GM21619 (cell line): ENCODE data around the gene APLP2.

Experiments used
- ATAC-seq: cut with Tn5 transposase; IDR thresholded peaks from one replicate; pipeline ENCODE4 v1.9.1; 2021; ENCODE audit not compliant: unreplicated experiment

Gene APLP2

DNA sequence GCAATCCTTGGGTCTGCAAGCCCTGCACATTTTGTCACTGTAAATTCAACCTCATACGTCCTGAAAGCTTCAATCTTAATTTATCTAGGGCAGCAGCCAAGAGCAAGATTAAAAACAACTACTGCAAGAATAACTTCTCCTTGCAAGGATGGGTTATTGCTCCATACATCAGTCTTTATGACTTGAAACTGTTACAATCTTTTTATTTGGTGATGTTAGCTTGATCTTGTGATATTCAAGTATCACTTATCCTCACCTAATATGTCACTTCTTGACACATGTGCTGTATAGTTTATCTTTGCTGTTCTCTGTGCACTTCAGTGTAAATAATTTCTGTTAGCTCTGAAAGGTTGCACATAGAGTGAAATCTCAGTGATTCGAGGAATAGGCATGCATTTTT is 14.7 kb upstream of the APLP2 start:
- ATAC-seq, result no peak

DNA sequence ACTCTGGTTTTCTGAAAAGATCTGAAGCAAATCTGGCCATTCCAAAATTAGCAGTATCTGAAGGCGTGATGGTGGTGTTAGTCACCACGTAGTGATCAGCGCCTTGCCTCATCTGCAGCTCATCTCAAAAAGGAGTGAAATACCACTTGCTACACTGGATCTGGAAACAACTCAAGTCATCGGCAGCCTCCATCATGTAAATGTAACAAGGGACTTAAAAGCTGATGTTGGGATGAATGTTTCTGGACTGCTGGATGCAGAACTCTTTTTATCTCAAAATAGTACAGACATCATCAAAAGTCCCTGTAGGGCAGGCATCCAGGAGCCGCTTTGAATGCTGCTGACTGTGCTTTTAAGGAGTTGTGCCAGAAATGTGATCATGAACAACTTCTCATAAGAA is 14.1 kb upstream of the APLP2 start:
- ATAC-seq, result no peak

DNA sequence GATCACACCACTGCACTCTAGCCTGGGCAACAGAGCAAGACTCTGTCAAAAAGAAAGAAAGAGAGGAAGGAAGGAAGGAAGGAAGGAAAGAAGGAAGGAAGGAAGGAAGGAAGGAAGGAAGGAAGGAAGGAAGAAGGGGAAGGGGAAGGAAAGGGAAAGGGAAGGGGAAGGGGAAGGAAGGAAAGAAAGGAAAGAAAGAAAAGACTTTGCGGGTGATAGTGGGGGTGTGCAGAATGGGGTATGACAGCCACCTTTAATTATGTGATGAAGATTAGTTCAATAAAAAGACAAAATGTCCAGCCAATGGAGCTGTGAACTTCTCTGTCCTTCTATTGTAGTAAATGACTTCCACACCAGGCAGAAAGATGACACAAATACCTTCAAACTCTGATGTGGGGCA is 8.7 kb upstream of the APLP2 start:
- ATAC-seq, result no peak

DNA sequence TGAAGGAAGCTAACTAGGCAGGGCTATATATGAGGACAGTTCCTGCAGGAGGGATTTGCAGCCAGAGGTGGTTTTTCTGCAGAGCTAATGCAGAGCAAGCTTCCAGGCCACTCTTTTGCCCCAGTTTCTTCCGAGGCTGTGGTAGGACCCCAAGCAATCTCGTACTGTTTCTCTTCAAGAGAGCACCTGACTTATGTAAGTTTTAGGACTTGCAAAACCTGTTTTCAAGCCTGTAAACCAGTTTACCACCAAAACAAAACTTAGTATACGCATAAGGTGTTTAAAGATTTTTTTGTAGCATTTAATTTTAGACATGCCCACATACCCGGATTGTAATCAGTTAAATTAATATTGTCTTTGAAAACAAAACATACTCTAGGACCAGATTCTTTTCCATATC is 7.7 kb upstream of the APLP2 start:
- no peak for ATAC-seq

DNA sequence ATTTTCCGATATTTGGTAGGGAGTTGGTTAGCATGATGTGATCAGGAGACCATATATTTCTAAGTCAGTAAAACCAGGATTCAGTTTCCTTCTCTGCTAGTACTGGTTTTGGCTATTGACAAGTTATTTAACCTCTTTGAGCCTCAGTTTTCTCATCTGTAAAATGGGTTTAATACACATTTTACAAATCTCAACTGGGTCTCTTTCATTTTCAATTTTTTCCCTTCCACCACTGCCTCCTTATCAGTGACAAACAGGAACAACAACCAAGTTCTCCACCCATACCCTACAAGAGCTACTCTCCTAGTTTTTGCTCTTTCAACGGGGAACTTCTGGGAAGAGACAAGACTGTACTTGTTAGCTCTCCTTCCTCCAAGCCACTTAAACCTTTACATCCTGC is 6.2 kb upstream of the APLP2 start:
- ATAC-seq, result no peak

DNA sequence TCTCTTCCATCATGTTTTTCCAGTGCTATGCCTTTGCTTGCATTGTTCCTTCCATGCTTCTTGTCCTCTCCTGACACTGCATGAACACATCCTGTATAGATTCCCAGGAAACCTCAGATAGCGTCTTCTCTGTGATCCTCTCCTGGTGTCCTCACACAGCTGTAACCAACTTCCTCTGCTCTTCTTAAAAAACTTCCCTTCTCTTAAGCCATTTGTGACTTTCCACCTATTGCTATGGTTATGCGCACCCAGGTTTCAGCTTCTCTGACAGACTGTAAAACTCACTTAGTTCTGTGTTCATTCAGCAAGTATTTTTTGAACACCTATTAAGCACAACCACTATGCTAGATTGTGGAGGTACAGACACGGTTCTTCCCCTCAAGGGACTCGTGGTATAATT is 5.1 kb upstream of the APLP2 start:
- ATAC-seq, result no peak

DNA sequence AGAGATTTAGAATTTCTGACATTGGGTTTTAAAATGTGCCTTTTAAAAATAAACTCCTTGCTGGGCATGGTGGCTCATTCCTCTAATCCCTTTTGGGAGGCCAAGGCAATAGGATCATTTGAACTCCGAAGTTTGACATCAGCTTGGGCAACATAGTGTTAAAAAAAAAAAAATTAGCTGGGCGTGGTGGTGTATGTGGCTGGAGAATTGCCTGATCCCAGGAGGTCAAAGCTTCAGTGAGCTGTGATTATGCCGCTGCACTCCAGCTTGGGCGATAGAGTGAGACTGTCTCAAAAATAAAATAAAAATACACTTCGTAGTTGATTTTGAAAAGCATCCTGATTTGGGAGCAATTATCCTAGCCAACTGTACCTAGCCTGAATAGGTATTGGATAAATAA is 3.4 kb upstream of the APLP2 start:
- ATAC-seq, result no peak

DNA sequence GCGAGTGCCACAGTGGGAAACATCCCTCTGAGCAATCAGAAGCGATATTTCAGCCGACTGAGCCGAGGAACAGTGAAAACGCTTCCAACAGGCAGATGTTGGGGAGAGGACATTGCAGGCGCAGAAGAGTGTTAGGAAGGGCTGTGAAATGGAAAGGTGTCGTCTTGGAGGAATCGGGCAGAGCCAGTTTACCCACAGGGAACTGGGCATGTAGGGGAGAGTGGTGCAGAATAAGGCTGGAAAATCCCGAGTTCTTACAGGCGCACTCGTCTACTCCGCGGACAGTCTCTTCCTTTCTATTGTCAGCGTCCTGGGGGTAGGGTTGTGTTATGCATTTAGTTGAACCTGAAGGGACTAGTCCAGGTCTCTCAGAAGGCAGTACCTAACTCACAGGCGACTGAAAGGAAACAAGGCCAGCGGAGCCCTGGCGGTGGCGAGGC is 1.1 kb upstream of the APLP2 start:
- no peak for ATAC-seq

DNA sequence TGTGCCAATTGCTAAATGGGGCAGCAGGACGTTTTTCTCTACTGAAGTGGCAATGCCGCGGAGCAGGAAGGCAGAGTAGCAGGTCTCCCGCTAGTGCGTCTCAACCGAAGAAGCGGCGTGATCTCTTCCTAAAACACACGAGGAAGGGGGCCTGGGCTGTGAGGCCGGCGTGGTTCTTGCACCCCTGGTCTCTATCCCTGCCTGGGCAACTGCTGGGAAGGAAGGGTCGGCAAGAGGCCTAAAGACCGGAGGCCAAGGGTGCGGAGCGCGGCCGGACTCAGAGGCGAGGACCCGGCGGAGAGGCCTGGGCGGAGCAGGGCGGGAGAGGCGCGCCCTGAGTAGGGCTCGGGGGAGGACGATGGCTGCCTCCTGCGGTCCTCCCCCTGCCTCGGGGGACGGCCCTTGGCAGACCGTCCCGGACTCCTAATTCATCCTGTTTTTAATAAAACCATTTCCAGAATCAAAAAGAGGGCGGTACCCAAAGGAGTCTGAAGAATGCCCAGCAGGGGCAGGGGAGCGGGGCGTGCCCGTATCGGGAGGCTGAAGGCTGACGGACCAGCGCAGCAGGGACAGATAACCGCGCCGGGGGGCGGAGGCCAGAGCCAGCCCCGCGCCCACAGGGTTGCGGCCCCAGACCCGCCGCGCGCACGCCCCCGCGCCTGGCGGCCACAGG is 572 bp upstream of the APLP2 start:
- peak; percentile 43 for ATAC-seq

DNA sequence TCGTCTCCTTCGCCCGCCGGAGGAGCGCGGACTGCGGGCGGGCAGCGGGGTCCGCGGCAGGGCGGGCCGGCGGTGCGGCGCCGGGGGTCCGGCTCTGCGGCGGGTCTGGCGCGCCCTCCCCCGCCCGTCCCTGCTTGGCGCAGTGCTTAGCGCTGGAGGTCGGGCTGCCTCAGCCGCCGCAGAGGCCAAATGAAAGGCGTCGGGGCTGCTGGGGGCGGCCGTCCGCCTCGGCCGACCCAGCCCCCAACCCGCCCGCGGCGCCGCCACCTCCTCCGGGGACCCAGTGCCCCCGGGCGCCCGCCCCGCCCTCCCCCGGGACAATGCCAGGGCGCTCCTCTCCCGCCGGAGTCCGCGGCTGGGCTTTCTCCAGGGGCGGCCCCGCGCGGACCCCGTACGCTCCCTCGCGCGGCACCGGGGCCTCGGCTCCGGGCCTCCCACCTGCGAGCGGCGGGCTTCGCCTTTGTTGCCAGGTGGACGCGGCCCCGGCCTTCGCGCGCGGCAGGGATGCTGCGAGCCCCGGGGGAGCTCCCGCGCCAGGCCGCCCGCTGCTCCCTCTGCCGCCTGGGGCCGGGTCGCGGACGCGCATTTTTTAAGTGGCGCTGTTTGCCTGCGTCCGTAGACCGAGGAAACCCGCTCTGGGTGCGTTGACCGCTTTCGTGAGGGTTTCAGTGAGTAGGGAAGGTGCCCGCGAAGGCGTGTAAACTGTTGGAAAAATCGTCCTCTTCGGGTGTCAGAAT is 583 bp downstream of the APLP2 start:
- ATAC-seq, result peak; percentile 24

DNA sequence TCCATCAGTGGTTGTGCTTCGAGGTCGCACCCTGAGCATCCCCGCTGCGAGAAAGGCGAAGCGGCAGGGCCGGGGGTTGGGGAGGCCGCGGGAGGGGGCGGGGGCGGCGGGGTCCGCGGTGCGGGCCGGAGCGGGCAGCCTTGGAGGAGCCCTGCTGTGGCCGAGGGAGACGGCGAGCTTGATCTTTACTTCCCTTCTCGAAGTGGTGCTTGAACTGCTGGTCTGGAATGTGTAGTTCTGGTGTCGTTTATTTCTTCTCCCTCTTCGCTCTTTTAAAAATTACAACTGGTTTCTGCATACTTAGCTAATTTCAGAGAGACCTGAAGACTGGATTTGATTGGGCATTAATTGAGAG is 1.1 kb downstream of the APLP2 start:
- no peak for ATAC-seq

DNA sequence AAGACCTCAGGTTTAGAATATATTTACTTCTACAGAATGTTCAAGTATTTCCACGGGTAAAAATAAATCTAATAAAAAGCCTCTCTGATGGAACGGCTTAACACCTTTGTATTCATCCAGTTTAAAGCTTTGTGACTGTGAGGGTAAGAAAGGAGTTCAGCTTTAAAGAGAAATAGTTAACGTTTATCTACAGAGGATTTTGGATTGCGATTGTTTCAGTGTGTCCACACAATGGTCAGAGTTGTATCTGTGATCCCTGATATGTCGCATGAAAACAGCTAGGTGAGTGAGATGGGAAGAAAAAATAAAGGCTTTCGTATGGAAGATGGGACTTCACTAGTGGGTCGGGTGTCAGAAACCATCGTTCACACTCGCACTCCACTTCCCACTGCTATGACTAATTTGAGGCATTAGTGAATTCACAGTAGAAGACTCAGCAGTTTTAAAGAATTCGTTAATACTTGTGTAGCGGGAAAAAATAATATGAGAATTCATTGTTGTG is 1.6 kb downstream of the APLP2 start:
- ATAC-seq, result no peak

DNA sequence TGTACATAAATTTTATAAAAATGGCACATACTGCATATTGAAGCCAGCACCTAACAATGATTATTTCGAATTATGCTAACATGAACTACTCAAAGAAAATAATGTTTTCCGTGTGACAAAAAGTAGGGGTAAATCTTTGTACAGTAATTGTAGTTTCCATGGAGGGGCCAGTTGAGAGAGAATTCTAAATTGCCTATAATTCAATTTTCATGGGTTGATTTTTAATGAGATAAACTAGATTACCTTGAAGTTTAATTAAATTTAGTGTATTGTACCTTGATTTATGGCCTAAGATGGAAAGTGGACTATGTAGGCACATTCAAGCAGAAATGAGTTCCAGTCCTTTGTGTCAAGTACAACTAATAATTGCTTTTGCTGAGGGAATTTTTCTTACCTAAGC is 5.0 kb downstream of the APLP2 start:
- no peak for ATAC-seq

DNA sequence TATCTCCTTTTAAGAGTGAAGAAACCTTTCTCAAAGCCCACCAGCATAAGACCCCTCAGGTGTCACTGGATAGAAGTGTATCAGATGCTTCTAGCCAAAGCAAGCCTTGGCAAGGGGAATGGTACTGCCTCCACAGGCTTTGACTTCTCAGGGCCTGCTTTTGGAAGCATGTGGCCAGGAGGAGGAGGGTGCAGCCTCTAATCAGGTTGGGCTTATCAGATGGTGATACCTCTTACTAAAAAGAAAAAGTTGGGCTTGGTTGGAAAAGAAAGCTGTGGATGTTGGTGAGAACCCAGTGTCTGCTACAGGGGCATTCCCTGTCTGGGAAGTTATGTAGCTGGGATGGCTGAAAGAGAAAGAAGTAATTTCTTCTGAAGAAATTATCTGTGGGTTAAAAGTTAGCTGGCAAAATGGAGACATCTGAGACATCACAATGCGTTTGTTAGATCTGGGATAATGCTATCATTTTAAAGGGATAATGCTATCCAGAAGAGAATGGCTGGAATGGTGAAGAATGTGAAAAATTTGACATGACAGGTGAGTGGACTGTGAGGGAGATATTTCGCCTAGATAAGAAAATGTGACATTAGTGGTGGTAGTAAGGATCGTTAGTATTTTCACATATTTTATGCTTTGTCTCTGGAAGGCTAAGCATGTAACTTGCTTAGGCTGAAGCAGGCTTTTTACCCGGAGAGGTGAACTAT is 7.2 kb downstream of the APLP2 start:
- ATAC-seq, result no peak

DNA sequence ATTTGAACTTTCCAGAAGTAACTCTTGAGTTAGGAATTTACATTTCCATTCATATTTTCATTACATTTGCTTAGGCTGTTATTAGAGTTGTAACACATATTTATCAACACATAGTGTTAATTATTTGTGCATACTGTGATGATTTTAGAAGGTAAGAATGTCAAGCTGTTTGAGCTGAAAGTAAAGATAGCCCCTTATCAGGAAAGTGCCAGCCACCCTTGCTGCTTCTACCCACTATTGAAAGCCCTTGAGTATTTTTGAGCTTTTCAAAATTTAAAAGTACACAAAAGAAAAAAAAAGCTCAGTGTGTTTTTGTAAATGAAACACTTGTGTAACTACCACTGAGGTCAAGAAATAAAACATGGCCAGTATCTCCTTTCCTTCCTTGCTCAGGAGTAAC is 8.0 kb downstream of the APLP2 start:
- ATAC-seq, result no peak

DNA sequence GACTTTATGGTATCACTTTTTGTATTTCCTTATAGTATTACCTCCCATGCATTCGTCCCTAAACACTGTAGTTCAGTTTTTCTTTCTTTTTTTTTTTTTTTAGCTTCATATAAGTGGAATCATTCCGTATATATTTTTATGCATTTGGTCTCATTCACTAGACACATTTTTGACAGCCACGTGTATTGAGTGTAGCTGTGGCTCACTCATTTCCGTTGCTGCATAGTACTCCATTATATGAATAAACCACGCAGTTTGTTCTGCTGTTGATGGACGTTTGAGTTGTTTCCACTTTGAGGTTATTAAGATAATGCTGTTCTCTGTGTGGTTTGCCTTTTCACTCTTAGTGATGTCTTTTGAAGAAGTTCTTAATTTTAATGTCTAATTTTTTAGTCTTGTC is 8.4 kb downstream of the APLP2 start:
- ATAC-seq, result no peak

DNA sequence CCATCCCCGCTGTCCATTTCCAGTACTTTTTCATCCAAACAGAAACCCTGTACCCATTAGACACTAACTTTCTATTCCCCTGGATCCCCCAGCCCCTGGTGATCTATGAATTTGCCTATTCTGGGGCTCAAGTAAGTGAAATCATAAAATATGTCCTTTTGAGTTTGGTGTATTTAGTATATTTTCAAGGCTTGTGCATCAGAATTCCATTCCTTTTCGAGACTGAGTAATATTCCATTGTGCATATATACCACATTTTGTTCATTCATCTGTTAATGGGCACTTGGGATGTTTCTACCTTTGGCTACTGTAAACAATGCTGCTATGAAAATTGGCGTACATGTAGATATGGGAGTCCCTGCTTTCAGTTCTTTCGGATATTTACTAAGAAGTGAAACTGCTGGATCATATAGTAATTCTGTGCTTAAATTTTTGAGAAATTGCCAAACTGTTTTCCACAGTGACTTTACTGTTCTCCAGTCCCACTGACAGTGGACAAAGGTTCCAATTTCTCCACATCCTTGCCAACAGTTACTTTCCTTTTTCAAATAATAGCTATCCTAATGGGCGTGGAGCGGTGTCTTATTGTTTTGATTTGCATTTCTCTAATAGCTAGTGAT is 16.1 kb downstream of the APLP2 start:
- no peak for ATAC-seq

DNA sequence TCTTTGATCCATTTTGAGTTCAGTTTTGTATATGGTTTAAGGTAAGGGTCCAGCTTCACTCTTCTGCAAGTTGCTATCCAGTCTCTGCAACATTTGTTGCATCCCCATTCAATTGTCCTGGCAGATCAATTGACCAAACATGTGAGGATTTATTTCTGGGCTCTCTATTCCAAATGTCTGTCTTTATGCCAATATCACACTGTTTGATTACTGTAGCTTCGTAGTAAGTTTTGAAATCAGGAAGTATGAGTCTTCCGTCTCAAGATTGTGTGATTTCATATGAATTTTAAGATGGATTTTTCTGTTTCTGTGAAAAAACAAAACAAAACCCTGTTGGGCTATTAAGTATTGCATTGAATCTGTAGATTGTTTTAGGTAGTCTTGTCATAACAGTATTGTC is 17.0 kb downstream of the APLP2 start:
- no peak for ATAC-seq

DNA sequence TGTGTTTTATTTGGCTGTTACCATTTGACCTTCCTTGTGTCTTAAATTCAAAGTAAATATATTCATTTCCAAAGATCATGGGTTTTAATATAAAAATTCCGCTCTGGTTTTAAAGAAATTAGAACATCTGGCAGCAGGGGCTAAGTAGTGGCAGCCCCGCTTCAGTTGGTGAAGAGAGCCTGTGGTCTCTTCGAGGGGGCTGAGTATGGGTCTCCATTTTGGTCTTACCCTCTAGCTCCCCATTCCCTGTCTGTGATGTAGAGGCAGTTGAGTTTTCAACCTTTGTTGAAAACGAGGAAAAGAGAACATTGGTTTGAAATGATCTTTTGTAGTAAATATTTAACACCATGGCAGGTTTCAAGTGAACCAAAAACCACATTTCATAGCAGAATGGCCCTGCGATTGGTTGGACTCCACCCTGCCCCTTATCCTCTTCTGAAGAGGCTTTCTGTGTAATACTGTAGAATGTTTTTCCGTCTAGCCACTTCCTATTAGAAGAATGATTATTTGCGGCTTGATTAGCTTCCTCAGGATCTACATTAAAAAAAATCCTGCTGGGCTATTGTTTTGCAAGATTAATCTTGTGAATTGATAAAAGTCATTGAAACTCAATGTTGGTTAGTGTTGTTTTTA is 17.7 kb downstream of the APLP2 start:
- peak; percentile 94 for ATAC-seq

DNA sequence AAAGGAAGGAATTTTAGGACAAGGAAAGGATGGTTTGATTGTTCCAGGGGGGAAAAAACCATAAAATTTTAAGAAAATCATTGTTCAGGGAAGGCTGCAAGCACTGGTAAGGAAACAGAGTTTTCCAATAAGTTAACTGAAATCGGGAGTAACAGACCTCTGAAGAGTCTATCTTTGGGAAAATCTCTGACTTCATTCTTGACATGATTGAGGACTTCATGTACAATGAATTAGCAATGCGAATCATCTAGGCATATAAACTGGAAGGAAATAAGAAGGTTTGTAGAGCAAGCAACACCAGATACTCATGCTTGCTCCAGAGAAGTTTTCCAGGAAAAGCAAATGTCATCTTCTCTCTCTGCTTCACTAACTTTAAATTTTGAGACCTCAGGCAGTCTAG is 18.5 kb downstream of the APLP2 start:
- no peak for ATAC-seq
